HG03460 (cell line): ENCODE results near the gene RNF151.
A peak's percentile ranks its signal among the peaks of the same experiment; 100 is the strongest.
"Not testable (repeated sequence)": the region's sequence is repeated elsewhere in the genome, so short reads cannot be mapped to it uniquely, and the experiment has no call there.

Source experiments
- ATAC-seq: cut with Tn5 transposase; IDR thresholded peaks from one replicate; pipeline ENCODE4 v1.9.1; 2021; ENCODE audit not compliant: unreplicated experiment

Gene RNF151

GRCh38 chr16:1959269-1960039, 7.2 kb upstream of the RNF151 start, which contains the start of gene NDUFB10:
TSS of gene NDUFB10 (plus strand) at chr16:1959538. CDS start at chr16:1959625, 87 bp downstream.
- peak; percentile 60 for ATAC-seq

GRCh38 chr16:1960665-1961630, 5.7 kb upstream of the RNF151 start:
- no peak for ATAC-seq

DNA sequence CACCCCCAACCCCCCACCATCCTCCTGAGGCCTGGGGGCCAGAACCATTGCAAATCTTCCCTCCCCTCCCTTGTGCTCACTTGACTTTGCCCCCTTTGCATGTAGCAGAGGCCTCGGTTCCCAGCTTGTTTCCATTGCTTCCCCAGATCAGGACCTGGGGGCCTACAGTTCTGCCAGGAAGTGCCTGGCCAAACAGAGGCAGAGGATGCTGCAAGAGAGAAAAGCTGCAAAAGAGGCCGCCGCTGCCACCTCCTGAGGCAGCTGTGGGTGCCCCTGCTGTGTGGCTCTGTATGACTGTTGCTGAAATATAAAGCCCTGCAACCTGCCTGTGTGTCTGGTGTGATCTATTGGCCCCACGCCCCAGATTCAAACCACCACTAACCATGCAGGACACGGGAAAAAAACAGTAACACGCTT, 5.0 kb upstream of the RNF151 start:
- no peak for ATAC-seq

- not testable (repeated sequence) for ATAC-seq
Observed at GRCh38 chr16:1962161-1963153, 4.2 kb upstream of the RNF151 start.

DNA sequence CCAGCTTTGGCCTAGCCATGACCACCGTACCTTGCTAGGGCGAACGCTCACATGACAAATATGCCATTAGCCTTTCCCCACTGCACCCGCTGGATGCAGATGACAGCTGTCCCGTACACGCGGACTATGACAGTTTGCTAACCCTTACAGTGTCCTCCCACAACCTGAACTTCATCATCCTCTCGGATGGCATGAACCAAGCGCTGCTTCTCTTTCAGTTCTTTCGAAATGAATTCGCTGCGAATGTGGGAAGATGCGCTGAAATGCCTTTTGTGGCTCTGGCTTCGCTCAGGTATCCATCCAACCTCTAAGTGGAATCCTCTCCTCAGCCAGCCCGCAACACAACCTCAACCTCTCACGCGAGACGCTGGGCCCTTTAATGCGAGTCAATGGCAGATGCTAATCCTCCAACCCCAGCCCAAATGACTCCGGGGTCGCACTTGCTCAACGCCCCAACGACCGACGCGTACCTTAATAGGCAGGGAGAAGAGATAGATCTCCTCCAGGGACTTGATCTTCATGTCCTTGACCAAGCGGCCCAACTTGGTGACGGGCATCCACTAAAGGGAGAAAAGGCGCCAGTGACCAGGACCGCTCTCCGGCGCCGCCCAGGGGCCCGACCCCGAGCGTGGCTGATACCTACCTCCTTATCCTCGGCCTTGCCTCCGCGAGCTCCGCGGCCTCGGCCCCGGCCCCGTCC, 2.7 kb upstream of the RNF151 start:
- ATAC-seq: peak; percentile 3

DNA sequence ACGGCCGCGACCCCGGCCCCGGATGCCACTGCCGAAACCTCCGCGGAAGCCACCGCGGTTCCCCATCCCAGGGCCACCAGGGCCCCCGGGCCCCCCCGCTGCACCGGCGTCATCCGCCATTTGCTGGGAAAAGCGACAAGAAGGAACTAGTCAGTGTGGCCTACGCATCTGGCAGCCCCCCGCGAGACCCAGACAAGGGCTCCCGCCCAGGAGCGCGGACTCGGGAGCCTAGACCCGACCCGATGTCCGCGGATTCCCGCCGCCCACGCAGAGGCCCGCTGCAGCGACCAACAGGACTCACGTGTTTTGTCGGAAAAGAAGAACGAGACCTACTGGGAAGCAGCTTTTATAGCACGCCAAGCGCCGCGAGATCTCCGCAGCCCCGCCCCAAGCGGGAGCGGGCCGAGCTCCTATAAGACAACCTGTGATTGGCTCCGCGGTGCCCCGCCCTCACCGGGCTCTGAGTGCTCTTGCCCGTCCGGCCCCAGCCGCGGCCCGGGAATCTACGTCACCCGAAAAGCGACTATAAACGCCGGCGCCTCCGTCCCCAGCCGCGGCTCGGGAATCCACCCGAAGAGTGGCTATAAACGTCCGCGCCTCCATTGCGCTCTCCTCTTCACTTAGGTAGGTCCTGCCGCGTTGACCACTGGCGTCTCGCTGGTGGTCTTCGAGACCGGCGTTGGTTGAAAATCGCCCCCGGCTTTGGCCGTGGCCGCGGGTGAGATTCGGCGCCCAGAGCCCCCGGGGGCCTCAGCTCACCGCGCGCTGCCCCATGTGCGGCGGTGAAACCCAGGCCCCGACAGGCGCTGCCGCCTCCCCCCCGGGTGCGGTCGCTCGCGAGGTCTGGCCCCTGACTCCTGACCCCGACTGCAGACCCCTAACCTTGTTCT, 1.9 kb upstream of the RNF151 start, which contains the start of gene RPS2:
Gene RPS2, minus strand, starts transcription at position 321 of the 890 bp plus-strand sequence. Its CDS starts 201 bp downstream, at position 120.
- ATAC-seq: peak; percentile 65

- ATAC-seq: no peak
Observed at GRCh38 chr16:1965396-1966001, 1.2 kb upstream of the RNF151 start.

GRCh38 chr16:1968146-1968953, 1.7 kb downstream of the RNF151 start:
- no peak for ATAC-seq

GRCh38 chr16:1971796-1972489, 5.3 kb downstream of the RNF151 start, which contains the start of gene TBL3:
TSS of gene TBL3 (plus strand) at chr16:1972053. CDS start at chr16:1972165, 112 bp downstream.
- peak; percentile 76 for ATAC-seq

GRCh38 chr16:1972490-1972877, 5.8 kb downstream of the RNF151 start:
- ATAC-seq: no peak

DNA sequence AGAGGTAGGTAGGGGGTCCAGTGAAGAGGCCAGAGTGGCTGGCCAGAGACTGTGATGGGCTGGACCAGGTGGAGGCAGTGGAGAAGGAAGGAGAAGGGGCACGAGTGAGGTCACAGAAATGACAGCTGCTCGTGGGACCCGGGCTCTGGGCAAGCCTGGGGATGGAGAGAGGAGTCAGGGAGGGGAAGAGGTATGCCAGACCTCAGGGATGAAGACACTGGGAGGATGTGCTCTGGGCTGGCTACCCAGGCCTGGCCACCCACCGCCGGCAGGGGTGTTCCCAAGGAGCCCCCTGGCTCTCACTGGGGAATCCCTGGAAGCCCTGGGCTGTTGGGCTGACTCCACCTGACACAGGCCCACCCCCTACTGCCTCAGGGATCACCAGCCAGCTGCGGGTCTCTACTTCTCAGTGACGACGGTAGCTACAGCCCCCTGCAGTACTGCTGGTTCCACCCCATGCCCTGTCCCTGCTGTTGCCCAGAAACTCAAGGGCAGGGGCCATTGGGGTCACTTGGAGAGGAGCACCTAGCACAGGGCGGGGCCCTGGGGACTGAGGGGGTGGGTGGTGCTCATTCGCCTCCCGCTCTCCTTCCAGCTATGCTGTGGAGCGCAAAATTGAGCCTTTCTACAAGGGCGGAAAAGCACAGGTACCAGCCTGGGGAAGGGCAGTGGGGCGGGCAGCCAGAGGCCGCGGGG, 7.0 kb downstream of the RNF151 start:
- ATAC-seq: no peak

- ATAC-seq: no peak
Observed at GRCh38 chr16:1974157-1975070, 7.8 kb downstream of the RNF151 start.

GRCh38 chr16:1975432-1976215, 9.0 kb downstream of the RNF151 start:
- no peak for ATAC-seq

GRCh38 chr16:1976216-1976520, 9.5 kb downstream of the RNF151 start:
- no peak for ATAC-seq
